Esophagus muscularis mucosa (tissue), 4 donors: Measurements from ENCODE around the gene OR2T34. TPM values are rescaled to one million over a fixed set of nuclear protein-coding genes. Genes with fewer than 3 reads are reported as not detected.
"Not testable (repeated sequence)": the region's sequence is repeated elsewhere in the genome, so short reads cannot be mapped to it uniquely, and the experiment has no call there.

Experiments used
- DNase-seq: peaks from one replicate; pipeline ENCODE4 v3.0.0-alpha.2; 2017; ENCODE audit errors: extremely low spot score
- H3K27ac ChIP-seq, 4 donors: fragments of 200-600 bp; sonication (generic); replicated peaks in 1 of 4; 1 replicate in 3 of 4; 2 replicates in 1 of 4; pipeline ENCODE4 v1.5.1; 2016 to 2019; ENCODE audit warnings: mild to moderate bottlenecking in 1 of 4
- H3K27me3 ChIP-seq, 4 donors: fragments of 200-600 bp; sonication (generic); one replicate each; pipeline versions ENCODE4 v1.5.1 to v1.6.0; 2016 to 2019
- H3K36me3 ChIP-seq, 4 donors: fragments of 200-600 bp; sonication (generic); one replicate each; pipeline ENCODE4 v1.5.1; 2016 to 2019
- H3K4me1 ChIP-seq, 4 donors: fragments of 200-600 bp; sonication (generic); one replicate each; pipeline ENCODE4 v1.5.1; 2016 to 2019
- H3K4me3 ChIP-seq, 4 donors: fragments of 200-600 bp; sonication (generic); 1 replicate in 2 of 4; 2 replicates in 2 of 4; pipeline ENCODE4 v1.5.1; 2016 to 2019; ENCODE audit warnings: mild to moderate bottlenecking in 4 of 4, moderate library complexity in 1 of 4
- H3K9me3 ChIP-seq, 4 donors: fragments of 200-600 bp; sonication (generic); 1 replicate in 3 of 4; 2 replicates in 1 of 4; pipeline ENCODE4 v1.5.1; 2016 to 2019
- CTCF ChIP-seq, 3 experiments: fragments of 200-600 bp in 2 of 3; fragments of 450-650 bp in 1 of 3; sonication (generic) in 2 of 3; IDR thresholded peaks; one replicate each; pipeline ENCODE4 v1.5.1; 2017 to 2019; ENCODE audit warnings: antibody characterized with exemption in 3 of 3, mild to moderate bottlenecking in 2 of 3, moderate library complexity in 1 of 3
- EP300 ChIP-seq: sonication (generic); formaldehyde crosslinking; IDR thresholded peaks from one replicate; pipeline ENCODE4 v1.6.1; 2017; ENCODE audit warnings: antibody characterized with exemption
- POLR2A ChIP-seq: fragments of 450-650 bp; IDR thresholded peaks from one replicate; pipeline ENCODE4 v1.6.1; 2017; ENCODE audit warnings: antibody characterized with exemption, moderate library complexity, mild to moderate bottlenecking, low read depth
- POLR2AphosphoS5 ChIP-seq, 2 donors: sonication (generic); formaldehyde crosslinking; IDR thresholded peaks; one replicate each; pipeline ENCODE4 v1.6.1; 2017; ENCODE audit warnings: antibody characterized with exemption in 2 of 2
- WGBS: methylation state at CpG from one replicate; pipeline ENCODE4 v1.1.5; 2018; 5-methylcytosine and 5-hydroxymethylcytosine counted together
- intact Hi-C: fragments of 100-400 bp; cut with DNase I; formaldehyde crosslinking; loops from one replicate; pipeline ENCODE4 v1.15.1; 2023
- total RNA-seq, 4 donors: library from RNA; depleted of rRNA; stranded (reverse); fragments of >200 nt; gene quantifications; one replicate each; pipeline versions ENCODE4 v1.1.0 to v1.2.1, GENCODE V29; 2016

The OR2T34 gene
- not detected for total RNA-seq

- 80% methylated on average over 2 of the region's 3 CpGs for WGBS
- DNase-seq, H3K36me3 ChIP-seq, H3K27me3 ChIP-seq, H3K27ac ChIP-seq, H3K4me3 ChIP-seq, intact Hi-C loops, H3K9me3 ChIP-seq, H3K4me1 ChIP-seq: not testable (repeated sequence)
These were observed at the start of gene OR2T34 for GRCh38 chr1:248574657-248575056. OR2T34 (minus strand) TSS chr1:248574757; CDS start chr1:248574757, 0 bp downstream.

GRCh38 chr1:248622570-248623001 lies 48.0 kb upstream of the OR2T34 start:
- H3K27me3 ChIP-seq, result no peaks in the 10 kb centered on the region
- H3K4me1 ChIP-seq, result no peaks in the 10 kb centered on the region
- H3K36me3 ChIP-seq, result no peaks in the 10 kb centered on the region
- DNase-seq, result no peak
- intact Hi-C loops, result no loop called here
- peak; percentile 34 to 55 (median 35) for TF ChIP-seq CTCF (IDR thresholded peaks at IDR 0.05)
- no peak for TF ChIP-seq EP300
- H3K9me3 ChIP-seq, result no peaks in the 10 kb centered on the region
- 71% methylated on average over 4 of the region's 4 CpGs for WGBS
- H3K4me3 ChIP-seq, result no peak overlapping the region
- no peak overlapping the region for H3K27ac ChIP-seq

- no peaks in the 10 kb centered on the region for H3K27me3 ChIP-seq
- 72% methylated on average over 7 of the region's 7 CpGs for WGBS
- H3K36me3 ChIP-seq, result no peaks in the 10 kb centered on the region
- H3K4me1 ChIP-seq, result no peaks in the 10 kb centered on the region
- no peaks in the 10 kb centered on the region for H3K9me3 ChIP-seq
- H3K27ac ChIP-seq, result no peak overlapping the region
- no peak overlapping the region for H3K4me3 ChIP-seq
- DNase-seq, result no peak
- intact Hi-C loops, result no loop called here
- TF ChIP-seq EP300, result no peak
- TF ChIP-seq POLR2AphosphoS5 (IDR thresholded peaks at IDR 0.05), result no peak
- no peak for TF ChIP-seq CTCF (IDR thresholded peaks at IDR 0.05)
- TF ChIP-seq POLR2A, result no peak
These were observed 47.2 kb upstream of the OR2T34 start for GRCh38 chr1:248621770-248622169.

GRCh38 chr1:248618878-248619277 lies 44.3 kb upstream of the OR2T34 start:
- Histone ChIP-seq H3K36me3 (no peaks in the 10 kb centered on the region), H3K27ac (no peak overlapping the region), H3K4me3 (no peak overlapping the region), H3K4me1 (no peaks in the 10 kb centered on the region), H3K27me3 (no peaks in the 10 kb centered on the region), H3K9me3 (no peaks in the 10 kb centered on the region)
- WGBS, result 10% methylated on average over 3 of the region's 3 CpGs
- intact Hi-C loops, result loop anchor here (2.0 kb wide), 1 partner anchor 188 kb away; no protein-coding TSS in a partner anchor
- TF ChIP-seq CTCF (IDR thresholded peaks at IDR 0.05) (peak; percentile 44 to 67 (median 45)), POLR2A (no peak)
- no peak for DNase-seq

GRCh38 chr1:248618119-248618518 lies 43.6 kb upstream of the OR2T34 start:
- WGBS, result 75% methylated on average over 7 of the region's 7 CpGs
- intact Hi-C loops, result loop anchor here (2.0 kb wide), 1 partner anchor 189 kb away; no protein-coding TSS in a partner anchor
- H3K27ac ChIP-seq, result no peak overlapping the region
- DNase-seq, result no peak
- no peaks in the 10 kb centered on the region for H3K36me3 ChIP-seq
- no peaks in the 10 kb centered on the region for H3K27me3 ChIP-seq
- no peaks in the 10 kb centered on the region for H3K9me3 ChIP-seq
- TF ChIP-seq POLR2A (no peak), EP300 (no peak), CTCF (IDR thresholded peaks at IDR 0.05) (no peak), POLR2AphosphoS5 (IDR thresholded peaks at IDR 0.05) (no peak)
- H3K4me1 ChIP-seq, result no peaks in the 10 kb centered on the region
- H3K4me3 ChIP-seq, result no peak overlapping the region
